ENCODE data around the gene SLITRK3.

GRCh38 chr3:165210727-165211126 is 14.5 kb upstream of the SLITRK3 start:
- TF ChIP-seq CTCF (IDR thresholded peaks at IDR 0.05; ENCODE audit: borderline replicate concordance, extremely low read depth, low read length, poor library complexity, severe bottlenecking) = no peak
- no peak for TF ChIP-seq EZH2 (IDR thresholded peaks at IDR 0.05; ENCODE audit: borderline replicate concordance, low read depth, low read length, severe bottlenecking)
